NT2/D1 (cell line): ENCODE data around the gene RAB3IL1.

Experiments
- SUZ12 ChIP-seq: IDR thresholded peaks from 2 replicates; pipeline ENCODE4 v1.6.1; 2011; ENCODE audit not compliant: insufficient read length, insufficient read depth; ENCODE audit errors: extremely low read depth
- ZNF274 ChIP-seq: IDR thresholded peaks from 2 replicates; pipeline ENCODE4 v1.6.1; 2011; ENCODE audit warnings: mild to moderate bottlenecking, low read depth, low read length

DNA sequence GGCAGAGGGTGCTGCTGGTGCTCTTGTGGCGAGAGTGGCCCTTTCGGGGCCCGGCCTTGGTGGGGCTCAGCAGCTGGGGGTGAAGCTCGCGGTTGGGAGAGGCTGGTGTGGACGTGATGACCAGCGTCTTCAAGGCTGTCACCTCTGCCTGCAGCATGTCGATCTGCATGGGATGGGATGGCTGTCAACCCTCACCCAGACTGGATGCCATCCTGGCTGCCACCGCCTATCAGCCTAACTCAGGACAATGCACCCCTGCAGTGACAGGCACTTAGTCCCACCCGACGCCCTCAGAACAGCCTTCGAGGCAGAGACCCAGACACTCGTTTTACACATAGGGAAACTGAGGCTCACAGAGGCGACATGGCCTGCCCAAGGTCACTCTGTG, 10.8 kb downstream of the RAB3IL1 start:
- TF ChIP-seq ZNF274 (no peak), SUZ12 (no peak)
